Neural progenitor cell (in vitro differentiated cells): ENCODE data around the gene SLAMF7. TPM values are rescaled to one million over a fixed set of nuclear protein-coding genes. Genes with fewer than 3 reads are reported as not detected.

ENCODE experiments used
- DNase-seq: peaks from one replicate; pipeline ENCODE4 v3.0.0-alpha.2; 2016; ENCODE audit warnings: low spot score
- H2AFZ ChIP-seq: fragments of 200-600 bp; sonication (generic); replicated peaks from 2 replicates; pipeline ENCODE4 v1.6.1; 2016; ENCODE audit warnings: antibody characterized with exemption
- H3F3A ChIP-seq: fragments of 200-600 bp; sonication (generic); 2 replicates; pipeline ENCODE4 v1.6.1; 2016; ENCODE audit warnings: antibody characterized with exemption, low read depth
- H3K27ac ChIP-seq: fragments of 200-600 bp; sonication (generic); 2 replicates; pipeline ENCODE4 v1.5.1; 2016; ENCODE audit warnings: mild to moderate bottlenecking
- H3K27me3 ChIP-seq: fragments of 200-600 bp; sonication (generic); 2 replicates; pipeline ENCODE4 v1.6.1; 2016; ENCODE audit warnings: mild to moderate bottlenecking, moderate library complexity
- H3K36me3 ChIP-seq: fragments of 200-600 bp; sonication (generic); 2 replicates; pipeline ENCODE4 v1.5.1; 2016
- H3K4me1 ChIP-seq: fragments of 200-600 bp; sonication (generic); 2 replicates; pipeline ENCODE4 v1.6.1; 2016; ENCODE audit warnings: mixed run types
- H3K4me2 ChIP-seq: fragments of 200-600 bp; sonication (generic); 2 replicates; pipeline ENCODE4 v1.6.1; 2016
- H3K4me3 ChIP-seq: fragments of 200-600 bp; sonication (generic); 2 replicates; pipeline ENCODE4 v1.5.1; 2016
- H3K79me2 ChIP-seq: fragments of 200-600 bp; sonication (generic); 2 replicates; pipeline ENCODE4 v1.6.1; 2016; ENCODE audit warnings: low read depth
- H3K9ac ChIP-seq: fragments of 200-600 bp; sonication (generic); 2 replicates; pipeline ENCODE4 v1.6.1; 2016
- H3K9me3 ChIP-seq: fragments of 200-600 bp; sonication (generic); 2 replicates; pipeline ENCODE4 v1.5.1; 2016; ENCODE audit warnings: low read depth
- H4K20me1 ChIP-seq: fragments of 200-600 bp; sonication (generic); 2 replicates; pipeline ENCODE4 v1.6.1; 2016; ENCODE audit warnings: low read depth
- H3K27ac Mint-ChIP-seq: 3 replicates; pipeline ENCODE4 v1.8.0; 2021; ENCODE audit warnings: mixed read lengths
- H3K27me3 Mint-ChIP-seq: 2 replicates; pipeline ENCODE4 v1.8.0; 2022; ENCODE audit warnings: low read depth, mild to moderate bottlenecking, inconsistent platforms, moderate library complexity, mixed read lengths; ENCODE audit not compliant: insufficient read depth
- H3K36me3 Mint-ChIP-seq: 3 replicates; pipeline ENCODE4 v1.8.0; 2021; ENCODE audit warnings: mixed read lengths
- H3K4me1 Mint-ChIP-seq: 3 replicates; pipeline ENCODE4 v1.8.0; 2021; ENCODE audit warnings: mixed read lengths
- H3K4me3 Mint-ChIP-seq: 3 replicates; pipeline ENCODE4 v1.8.0; 2021; ENCODE audit warnings: mild to moderate bottlenecking, moderate library complexity, mixed read lengths
- H3K9me3 Mint-ChIP-seq: 3 replicates; pipeline ENCODE4 v1.8.0; 2020; ENCODE audit warnings: mixed read lengths
- CTCF ChIP-seq: fragments of 200-600 bp; sonication (generic); IDR thresholded peaks from 2 replicates; pipeline ENCODE4 v1.5.1; 2017; ENCODE audit warnings: antibody characterized with exemption, mild to moderate bottlenecking
- EZH2 ChIP-seq: fragments of 200-600 bp; sonication (generic); IDR thresholded peaks from 2 replicates; pipeline ENCODE4 v1.6.1; 2017; ENCODE audit warnings: antibody characterized with exemption, mild to moderate bottlenecking, moderate library complexity
- EZH2phosphoT487 ChIP-seq: fragments of 200-600 bp; sonication (generic); IDR thresholded peaks from 2 replicates; pipeline ENCODE4 v1.6.1; 2017; ENCODE audit warnings: antibody characterized with exemption
- total RNA-seq: library from RNA; depleted of rRNA; stranded (reverse); fragments of >200 nt; gene quantifications from 2 replicates; pipeline ENCODE4 v1.2.3, GENCODE V29; 2015; ENCODE audit warnings: low replicate concordance

Gene SLAMF7
- total RNA-seq, 1 donor from 2014 or later, result not detected

GRCh38 chr1:160743266-160743665 lies 4.2 kb downstream of the SLAMF7 start:
- no peak overlapping the region for H2AFZ ChIP-seq
- H3F3A ChIP-seq, result no peaks in the 10 kb centered on the region
- Mint-ChIP-seq H3K27me3 (peaks cover 2% of the 10 kb centered on the region), H3K4me3 (no peak overlapping the region), H3K4me1 (no peaks in the 10 kb centered on the region), H3K27ac (no peak overlapping the region), H3K36me3 (no peaks in the 10 kb centered on the region), H3K9me3 (no peaks in the 10 kb centered on the region)
- no peak overlapping the region for H3K4me2 ChIP-seq
- H3K4me3 ChIP-seq, result no peak overlapping the region
- no peaks in the 10 kb centered on the region for H3K36me3 ChIP-seq
- no peak overlapping the region for H3K9ac ChIP-seq
- TF ChIP-seq EZH2 (no peak), CTCF (no peak), EZH2phosphoT487 (no peak)
- H4K20me1 ChIP-seq, result no peaks in the 10 kb centered on the region
- DNase-seq, result no peak
- no peaks in the 10 kb centered on the region for H3K4me1 ChIP-seq
- no peaks in the 10 kb centered on the region for H3K79me2 ChIP-seq
- no peaks in the 10 kb centered on the region for H3K9me3 ChIP-seq
- H3K27me3 ChIP-seq, result no peaks in the 10 kb centered on the region
- H3K27ac ChIP-seq, result no peak overlapping the region

GRCh38 chr1:160744199-160744851 lies 5.3 kb downstream of the SLAMF7 start:
- H3K4me1 ChIP-seq, result no peaks in the 10 kb centered on the region
- TF ChIP-seq EZH2, result no peak
- TF ChIP-seq EZH2phosphoT487, result no peak
- H3K9me3 ChIP-seq, result no peaks in the 10 kb centered on the region
- no peaks in the 10 kb centered on the region for H4K20me1 ChIP-seq
- no peaks in the 10 kb centered on the region for H3K4me1 Mint-ChIP-seq
- H3K36me3 ChIP-seq, result no peaks in the 10 kb centered on the region
- no peak overlapping the region for H3K4me3 Mint-ChIP-seq
- H3K36me3 Mint-ChIP-seq, result no peaks in the 10 kb centered on the region
- H3K79me2 ChIP-seq, result no peaks in the 10 kb centered on the region
- no peaks in the 10 kb centered on the region for H3K9me3 Mint-ChIP-seq
- H3K27me3 Mint-ChIP-seq, result peaks cover 6% of the 10 kb centered on the region
- DNase-seq, result no peak
- H3K27me3 ChIP-seq, result no peaks in the 10 kb centered on the region
- no peak overlapping the region for H3K4me3 ChIP-seq
- no peak overlapping the region for H3K4me2 ChIP-seq
- no peaks in the 10 kb centered on the region for H3F3A ChIP-seq
- H3K27ac ChIP-seq, result no peak overlapping the region
- H3K9ac ChIP-seq, result no peak overlapping the region
- H2AFZ ChIP-seq, result no peak overlapping the region
- H3K27ac Mint-ChIP-seq, result no peak overlapping the region

- Mint-ChIP-seq H3K36me3 (no peaks in the 10 kb centered on the region), H3K27ac (no peak overlapping the region), H3K27me3 (peaks cover 6% of the 10 kb centered on the region), H3K4me3 (no peak overlapping the region), H3K9me3 (no peaks in the 10 kb centered on the region), H3K4me1 (no peaks in the 10 kb centered on the region)
- H3K4me3 ChIP-seq, result no peak overlapping the region
- H3K27ac ChIP-seq, result no peak overlapping the region
- H3K4me2 ChIP-seq, result no peak overlapping the region
- no peak overlapping the region for H2AFZ ChIP-seq
- TF ChIP-seq EZH2 (no peak), EZH2phosphoT487 (no peak), CTCF (no peak)
- no peaks in the 10 kb centered on the region for H3F3A ChIP-seq
- no peak for DNase-seq
- H3K9ac ChIP-seq, result no peak overlapping the region
- no peaks in the 10 kb centered on the region for H3K4me1 ChIP-seq
- no peaks in the 10 kb centered on the region for H3K79me2 ChIP-seq
- H3K9me3 ChIP-seq, result no peaks in the 10 kb centered on the region
- H4K20me1 ChIP-seq, result no peaks in the 10 kb centered on the region
- H3K27me3 ChIP-seq, result no peaks in the 10 kb centered on the region
- H3K36me3 ChIP-seq, result no peaks in the 10 kb centered on the region
Observed at GRCh38 chr1:160744852-160745520, 5.9 kb downstream of the SLAMF7 start.

GRCh38 chr1:160745551-160745950 lies 6.5 kb downstream of the SLAMF7 start:
- Mint-ChIP-seq H3K36me3 (no peaks in the 10 kb centered on the region), H3K4me3 (no peak overlapping the region), H3K9me3 (no peaks in the 10 kb centered on the region), H3K4me1 (no peaks in the 10 kb centered on the region), H3K27ac (no peak overlapping the region), H3K27me3 (peaks cover 6% of the 10 kb centered on the region)
- no peak for DNase-seq
- Histone ChIP-seq H3F3A (no peaks in the 10 kb centered on the region), H3K79me2 (no peaks in the 10 kb centered on the region), H3K9me3 (no peaks in the 10 kb centered on the region), H3K9ac (no peak overlapping the region), H3K36me3 (no peaks in the 10 kb centered on the region), H3K4me3 (no peak overlapping the region), H3K4me1 (no peaks in the 10 kb centered on the region), H3K27me3 (no peaks in the 10 kb centered on the region), H2AFZ (no peak overlapping the region), H4K20me1 (no peaks in the 10 kb centered on the region), H3K4me2 (no peak overlapping the region), H3K27ac (no peak overlapping the region)
- no peak for TF ChIP-seq CTCF
- no peak for TF ChIP-seq EZH2
- TF ChIP-seq EZH2phosphoT487, result no peak
